HepG2 (cell line): Measurements from ENCODE around the gene MYCBPAP. TPM values are rescaled to one million over a fixed set of nuclear protein-coding genes. Genes with fewer than 3 reads are reported as not detected.

Source experiments
- AGO2 ChIP-seq: fragments of 200-400 bp; formaldehyde crosslinking; optimal IDR thresholded peaks from 2 replicates; pipeline ENCODE3; 2017; ENCODE audit warnings: mild to moderate bottlenecking, low read depth, low read length, moderate library complexity
- BRD4 ChIP-seq: sonication (generic); formaldehyde crosslinking; IDR thresholded peaks from 2 replicates; pipeline ENCODE4 v1.4.0; 2020; ENCODE audit warnings: missing genetic modification reagents
- GPN1 ChIP-seq: sonication (generic); formaldehyde crosslinking; IDR thresholded peaks from 2 replicates; pipeline ENCODE4 v1.5.1; 2020; ENCODE audit warnings: missing genetic modification reagents, borderline replicate concordance
- HES4 ChIP-seq: sonication (generic); formaldehyde crosslinking; IDR thresholded peaks from 2 replicates; pipeline ENCODE4 v1.9.0; 2021; ENCODE audit warnings: mild to moderate bottlenecking, missing genetic modification reagents, borderline replicate concordance
- MBNL3 ChIP-seq: fragments of 250-450 bp; sonication (Bioruptor Pico); conservative IDR thresholded peaks from 2 replicates; pipeline ENCODE4 v1.8.0; 2022; ENCODE audit warnings: mild to moderate bottlenecking, inconsistent platforms
- PCBP1 ChIP-seq: fragments of 200-400 bp; formaldehyde crosslinking; IDR thresholded peaks from 2 replicates; pipeline ENCODE4 v1.6.1; 2017; ENCODE audit warnings: mild to moderate bottlenecking, low read depth, low read length, borderline replicate concordance
- PLRG1 ChIP-seq: fragments of 450-650 bp; conservative IDR thresholded peaks from 2 replicates; pipeline ENCODE4 v1.6.1; 2016
- SP1 ChIP-seq, 2 experiments: fragments of 450-650 bp in 1 of 2; sonication (generic) in 1 of 2; formaldehyde crosslinking in 1 of 2; IDR thresholded peaks; 2 replicates each; pipeline versions ENCODE4 v1.4.0 to v1.6.1; 2016 to 2020; ENCODE audit warnings: missing genetic modification reagents in 1 of 2
- ZBTB38 ChIP-seq: sonication (generic); formaldehyde crosslinking; IDR thresholded peaks from 2 replicates; pipeline ENCODE4 v1.5.1; 2020; ENCODE audit warnings: mild to moderate bottlenecking, missing genetic modification reagents
- ZFX ChIP-seq: sonication (generic); formaldehyde crosslinking; IDR thresholded peaks from 2 replicates; pipeline ENCODE4 v1.4.0; 2020; ENCODE audit warnings: mild to moderate bottlenecking, low read depth, missing genetic modification reagents, moderate library complexity
- ZIK1 ChIP-seq: sonication (generic); formaldehyde crosslinking; IDR thresholded peaks from 2 replicates; pipeline ENCODE4 v1.5.0; 2020; ENCODE audit warnings: mild to moderate bottlenecking, low read depth, missing genetic modification reagents, borderline replicate concordance
- ZNF430 ChIP-seq: sonication (generic); formaldehyde crosslinking; IDR thresholded peaks from 2 replicates; pipeline ENCODE4 v1.9.0; 2021; ENCODE audit warnings: mild to moderate bottlenecking, missing genetic modification reagents
- ZNF570 ChIP-seq: sonication (generic); formaldehyde crosslinking; IDR thresholded peaks from 2 replicates; pipeline ENCODE4 v1.4.0; 2020; ENCODE audit warnings: mild to moderate bottlenecking, missing genetic modification reagents, borderline replicate concordance
- ZNF879 ChIP-seq: sonication (generic); formaldehyde crosslinking; IDR thresholded peaks from 2 replicates; pipeline ENCODE4 v1.8.1; 2023; ENCODE audit warnings: missing genetic modification reagents
- polyA plus RNA-seq, 8 experiments: library from polyadenylated mRNA; depleted of rRNA in 3 of 8; stranded (reverse) in 7 of 8; unstranded in 1 of 8; fragments of >200 nt; fragmentation: Illumina TruSeq in 4 of 8; extraction: Trizol in 4 of 8; gene quantifications; 2 replicates each; pipeline versions ENCODE4 v1.2.1 to v1.2.3, GENCODE V29; 2011 to 2016; ENCODE audit warnings: low read depth in 4 of 8, missing spikeins in 1 of 8, mixed read lengths in 1 of 8; ENCODE audit not compliant: insufficient read depth in 1 of 8
- total RNA-seq, 5 experiments: library from RNA; depleted of rRNA; stranded (reverse); fragments of >200 nt; fragmentation: Illumina TruSeq; extraction: Trizol; gene quantifications; 2 replicates each; pipeline ENCODE4 v1.2.3, GENCODE V29; 2016; ENCODE audit warnings: low read depth in 1 of 5
- TF ChIP-seq, protein P1 (sequence below): sonication (generic); formaldehyde crosslinking; IDR thresholded peaks from 2 replicates; pipeline ENCODE4 v1.5.0; 2020; ENCODE audit warnings: mild to moderate bottlenecking, missing genetic modification reagents, borderline replicate concordance
- TF ChIP-seq, protein P2 (sequence below): IDR thresholded peaks from 2 replicates; pipeline ENCODE4 v1.6.1; 2016
- TF ChIP-seq, protein P3 (sequence below): sonication (generic); formaldehyde crosslinking; IDR thresholded peaks from one replicate; pipeline ENCODE4 v1.5.1; 2020; ENCODE audit warnings: mild to moderate bottlenecking, missing genetic modification reagents; ENCODE audit errors: not compliant biosample characterization

Gene MYCBPAP
- total and polyA plus RNA-seq, 2 of the 13 experiments (the other 11 are each of a cell fraction or from before 2014, with no cell fraction given) = 0.22 to 0.24 TPM

DNA sequence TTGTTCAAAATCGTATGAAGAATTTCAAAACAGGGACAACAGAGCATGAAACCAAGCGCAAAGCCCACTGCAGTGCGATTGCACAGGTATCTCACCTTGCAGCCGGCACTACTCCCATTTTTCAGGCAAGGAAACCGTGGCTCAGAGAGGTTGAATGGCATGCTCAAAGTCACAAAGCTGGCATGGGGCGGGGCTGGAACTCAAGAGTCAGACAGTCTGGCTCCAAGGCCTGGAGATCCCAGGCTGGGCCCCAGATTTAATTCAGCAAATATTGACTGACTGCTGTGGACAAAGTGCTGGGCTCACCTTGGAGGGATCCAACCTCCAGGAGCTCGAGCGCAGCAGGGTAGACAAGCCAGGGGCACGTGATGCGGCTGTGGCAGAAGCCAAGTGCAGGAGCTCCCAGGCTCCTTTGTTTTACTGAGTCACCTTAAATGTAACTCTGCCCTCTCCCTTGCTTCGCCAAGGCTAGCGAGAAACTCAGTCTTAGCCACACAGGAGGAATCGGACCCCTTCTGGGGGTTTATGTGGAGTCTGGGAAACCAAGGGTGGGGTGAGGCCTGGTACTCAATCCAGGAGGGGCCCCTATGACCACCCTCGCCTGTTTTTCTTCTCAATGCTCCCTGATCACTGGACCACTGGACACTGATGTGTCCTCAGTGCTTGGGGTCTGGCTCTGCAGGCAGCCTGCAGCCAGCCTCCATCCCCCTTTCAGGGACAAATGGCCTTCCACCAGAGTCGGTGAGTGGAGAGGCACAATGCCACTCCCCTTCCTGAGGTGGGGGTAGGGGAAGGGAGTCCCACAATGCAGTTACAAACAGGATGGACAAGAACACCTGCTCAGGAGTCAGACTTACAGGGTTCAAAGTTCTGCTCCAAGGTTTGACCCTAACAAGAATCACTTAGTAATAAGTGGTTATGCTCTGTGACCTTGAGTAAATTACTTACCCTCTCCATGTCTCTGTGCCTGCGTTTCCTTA lies 34.8 kb downstream of the MYCBPAP start (continued):
- TF ChIP-seq ZFX = peak; percentile 76
- TF ChIP-seq HES4 (CRISPR knock-in tag) = no peak
- TF ChIP-seq, protein P1, sequence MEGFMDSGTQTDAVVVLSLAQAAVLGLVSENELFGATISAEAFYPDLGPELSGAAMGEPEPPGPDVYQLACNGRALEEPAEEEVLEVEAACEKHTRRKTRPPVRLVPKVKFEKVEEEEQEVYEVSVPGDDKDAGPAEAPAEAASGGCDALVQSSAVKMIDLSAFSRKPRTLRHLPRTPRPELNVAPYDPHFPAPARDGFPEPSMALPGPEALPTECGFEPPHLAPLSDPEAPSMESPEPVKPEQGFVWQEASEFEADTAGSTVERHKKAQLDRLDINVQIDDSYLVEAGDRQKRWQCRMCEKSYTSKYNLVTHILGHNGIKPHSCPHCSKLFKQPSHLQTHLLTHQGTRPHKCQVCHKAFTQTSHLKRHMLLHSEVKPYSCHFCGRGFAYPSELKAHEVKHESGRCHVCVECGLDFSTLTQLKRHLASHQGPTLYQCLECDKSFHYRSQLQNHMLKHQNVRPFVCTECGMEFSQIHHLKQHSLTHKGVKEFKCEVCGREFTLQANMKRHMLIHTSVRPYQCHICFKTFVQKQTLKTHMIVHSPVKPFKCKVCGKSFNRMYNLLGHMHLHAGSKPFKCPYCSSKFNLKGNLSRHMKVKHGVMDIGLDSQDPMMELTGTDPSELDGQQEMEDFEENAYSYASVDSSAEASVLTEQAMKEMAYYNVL (CRISPR knock-in tag) = 0 out of 2 replicates have a peak, but pooled peaks have one; percentile 45
- no peak for TF ChIP-seq PLRG1
- no peak; the same call in 1 of the 2 replicates for TF ChIP-seq ZBTB38 (CRISPR knock-in tag)
- TF ChIP-seq, protein P2, sequence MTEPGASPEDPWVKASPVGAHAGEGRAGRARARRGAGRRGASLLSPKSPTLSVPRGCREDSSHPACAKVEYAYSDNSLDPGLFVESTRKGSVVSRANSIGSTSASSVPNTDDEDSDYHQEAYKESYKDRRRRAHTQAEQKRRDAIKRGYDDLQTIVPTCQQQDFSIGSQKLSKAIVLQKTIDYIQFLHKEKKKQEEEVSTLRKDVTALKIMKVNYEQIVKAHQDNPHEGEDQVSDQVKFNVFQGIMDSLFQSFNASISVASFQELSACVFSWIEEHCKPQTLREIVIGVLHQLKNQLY (CRISPR knock-in tag) = peak; percentile 97
- 0 out of 2 replicates have a peak, but pooled peaks have one; percentile 46 for TF ChIP-seq BRD4 (CRISPR knock-in tag)
- TF ChIP-seq ZIK1 = no peak; the same call in 1 of the 2 replicates
- TF ChIP-seq ZNF430 (CRISPR knock-in tag) = peak; percentile 77; the same call in 1 of the 2 replicates
- TF ChIP-seq, protein P3, sequence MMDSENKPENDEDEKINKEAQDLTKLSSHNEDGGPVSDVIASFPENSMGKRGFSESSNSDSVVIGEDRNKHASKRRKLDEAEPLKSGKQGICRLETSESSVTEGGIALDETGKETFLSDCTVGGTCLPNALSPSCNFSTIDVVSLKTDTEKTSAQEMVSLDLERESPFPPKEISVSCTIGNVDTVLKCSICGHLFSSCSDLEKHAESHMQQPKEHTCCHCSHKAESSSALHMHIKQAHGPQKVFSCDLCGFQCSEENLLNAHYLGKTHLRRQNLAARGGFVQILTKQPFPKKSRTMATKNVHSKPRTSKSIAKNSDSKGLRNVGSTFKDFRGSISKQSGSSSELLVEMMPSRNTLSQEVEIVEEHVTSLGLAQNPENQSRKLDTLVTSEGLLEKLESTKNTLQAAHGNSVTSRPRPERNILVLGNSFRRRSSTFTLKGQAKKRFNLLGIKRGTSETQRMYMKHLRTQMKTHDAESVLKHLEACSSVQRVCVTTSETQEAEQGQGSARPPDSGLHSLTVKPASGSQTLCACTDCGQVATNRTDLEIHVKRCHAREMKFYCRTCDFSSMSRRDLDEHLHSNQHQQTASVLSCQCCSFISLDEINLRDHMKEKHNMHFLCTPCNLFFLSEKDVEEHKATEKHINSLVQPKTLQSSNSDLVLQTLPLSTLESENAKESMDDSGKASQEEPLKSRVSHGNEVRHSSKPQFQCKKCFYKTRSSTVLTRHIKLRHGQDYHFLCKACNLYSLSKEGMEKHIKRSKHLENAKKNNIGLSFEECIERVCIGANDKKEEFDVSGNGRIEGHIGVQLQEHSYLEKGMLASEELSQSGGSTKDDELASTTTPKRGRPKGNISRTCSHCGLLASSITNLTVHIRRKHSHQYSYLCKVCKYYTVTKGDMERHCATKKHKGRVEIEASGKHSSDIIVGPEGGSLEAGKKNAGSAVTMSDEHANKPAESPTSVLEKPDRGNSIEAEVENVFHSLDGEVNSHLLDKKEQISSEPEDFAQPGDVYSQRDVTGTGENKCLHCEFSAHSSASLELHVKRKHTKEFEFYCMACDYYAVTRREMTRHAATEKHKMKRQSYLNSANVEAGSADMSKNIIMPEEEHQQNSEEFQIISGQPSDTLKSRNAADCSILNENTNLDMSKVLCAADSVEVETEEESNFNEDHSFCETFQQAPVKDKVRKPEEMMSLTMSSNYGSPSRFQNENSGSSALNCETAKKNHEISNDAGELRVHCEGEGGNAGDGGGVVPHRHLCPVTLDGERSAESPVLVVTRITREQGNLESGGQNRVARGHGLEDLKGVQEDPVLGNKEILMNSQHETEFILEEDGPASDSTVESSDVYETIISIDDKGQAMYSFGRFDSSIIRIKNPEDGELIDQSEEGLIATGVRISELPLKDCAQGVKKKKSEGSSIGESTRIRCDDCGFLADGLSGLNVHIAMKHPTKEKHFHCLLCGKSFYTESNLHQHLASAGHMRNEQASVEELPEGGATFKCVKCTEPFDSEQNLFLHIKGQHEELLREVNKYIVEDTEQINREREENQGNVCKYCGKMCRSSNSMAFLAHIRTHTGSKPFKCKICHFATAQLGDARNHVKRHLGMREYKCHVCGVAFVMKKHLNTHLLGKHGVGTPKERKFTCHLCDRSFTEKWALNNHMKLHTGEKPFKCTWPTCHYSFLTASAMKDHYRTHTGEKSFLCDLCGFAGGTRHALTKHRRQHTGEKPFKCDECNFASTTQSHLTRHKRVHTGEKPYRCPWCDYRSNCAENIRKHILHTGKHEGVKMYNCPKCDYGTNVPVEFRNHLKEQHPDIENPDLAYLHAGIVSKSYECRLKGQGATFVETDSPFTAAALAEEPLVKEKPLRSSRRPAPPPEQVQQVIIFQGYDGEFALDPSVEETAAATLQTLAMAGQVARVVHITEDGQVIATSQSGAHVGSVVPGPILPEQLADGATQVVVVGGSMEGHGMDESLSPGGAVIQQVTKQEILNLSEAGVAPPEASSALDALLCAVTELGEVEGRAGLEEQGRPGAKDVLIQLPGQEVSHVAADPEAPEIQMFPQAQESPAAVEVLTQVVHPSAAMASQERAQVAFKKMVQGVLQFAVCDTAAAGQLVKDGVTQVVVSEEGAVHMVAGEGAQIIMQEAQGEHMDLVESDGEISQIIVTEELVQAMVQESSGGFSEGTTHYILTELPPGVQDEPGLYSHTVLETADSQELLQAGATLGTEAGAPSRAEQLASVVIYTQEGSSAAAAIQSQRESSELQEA (CRISPR knock-in tag) = no peak
- no peak for TF ChIP-seq MBNL3 (CRISPR knock-in tag)
- no peak for TF ChIP-seq PCBP1
- TF ChIP-seq SP1 (IDR thresholded peaks at IDR 0.05) = no peak
- TF ChIP-seq SP1 (CRISPR knock-in tag; IDR thresholded peaks at IDR 0.05) = peak; percentile 52
- TF ChIP-seq AGO2 = no peak
- TF ChIP-seq GPN1 (CRISPR knock-in tag) = no peak
- 0 out of 2 replicates have a peak, but pooled peaks have one; percentile 54 for TF ChIP-seq ZNF879 (CRISPR knock-in tag)
- no peak for TF ChIP-seq ZNF570 (CRISPR knock-in tag)
